Mesendoderm (in vitro differentiated cells): Measurements from ENCODE around the gene CSNK1E.

ENCODE experiments used
- DNase-seq: peaks from one replicate; pipeline ENCODE4 v3.0.0; 2013
- H2AK5ac ChIP-seq: 2 replicates; pipeline ENCODE4 v1.6.1; 2013; ENCODE audit warnings: low read length, inconsistent platforms
- H2BK120ac ChIP-seq: 2 replicates; pipeline ENCODE4 v1.6.1; 2013; ENCODE audit warnings: low read depth, mild to moderate bottlenecking, low read length, moderate library complexity, mixed read lengths
- H2BK15ac ChIP-seq: replicated peaks from 2 replicates; pipeline ENCODE4 v1.6.1; 2013; ENCODE audit warnings: low read depth, mild to moderate bottlenecking, moderate library complexity
- H2BK5ac ChIP-seq: 2 replicates; pipeline ENCODE4 v1.6.1; 2013; ENCODE audit warnings: low read length, inconsistent platforms
- H3K18ac ChIP-seq: 2 replicates; pipeline ENCODE4 v1.6.1; 2013; ENCODE audit warnings: mild to moderate bottlenecking, low read length, mixed read lengths
- H3K23ac ChIP-seq: one replicate; pipeline ENCODE4 v1.6.1; 2013; ENCODE audit warnings: low read length
- H3K27ac ChIP-seq: 2 replicates; pipeline ENCODE4 v1.5.1; 2013; ENCODE audit warnings: low read depth, mild to moderate bottlenecking, inconsistent platforms, low read length, moderate library complexity
- H3K27me3 ChIP-seq: 2 replicates; pipeline ENCODE4 v1.6.1; 2013; ENCODE audit warnings: low read length, control low read depth, mild to moderate bottlenecking, inconsistent platforms; ENCODE audit not compliant: insufficient read depth, poor library complexity
- H3K36me3 ChIP-seq: 2 replicates; pipeline ENCODE4 v1.6.1; 2013; ENCODE audit warnings: low read length, inconsistent platforms; ENCODE audit not compliant: control insufficient read depth, insufficient read depth
- H3K4ac ChIP-seq: one replicate; pipeline ENCODE4 v1.6.1; 2013; ENCODE audit warnings: low read depth, mild to moderate bottlenecking, low read length, moderate library complexity
- H3K4me1 ChIP-seq: 2 replicates; pipeline ENCODE4 v1.6.1; 2013; ENCODE audit warnings: low read depth, low read length, inconsistent platforms; ENCODE audit not compliant: control insufficient read depth
- H3K4me2 ChIP-seq: 2 replicates; pipeline ENCODE4 v1.6.1; 2013; ENCODE audit warnings: low read length
- H3K4me3 ChIP-seq: 2 replicates; pipeline ENCODE4 v1.5.1; 2013; ENCODE audit warnings: mild to moderate bottlenecking, low read length
- H3K56ac ChIP-seq: one replicate; pipeline ENCODE4 v1.6.1; 2013; ENCODE audit warnings: low read length
- H3K79me1 ChIP-seq: 2 replicates; pipeline ENCODE4 v1.6.1; 2013; ENCODE audit warnings: low read length, inconsistent platforms
- H3K79me2 ChIP-seq: 2 replicates; pipeline ENCODE4 v1.6.1; 2013; ENCODE audit warnings: mild to moderate bottlenecking, low read length; ENCODE audit not compliant: control insufficient read depth, insufficient read depth
- H3K9ac ChIP-seq: 2 replicates; pipeline ENCODE4 v1.6.1; 2013; ENCODE audit warnings: low read length, inconsistent platforms
- H4K5ac ChIP-seq: one replicate; pipeline ENCODE4 v1.6.1; 2013; ENCODE audit warnings: low read length
- H4K8ac ChIP-seq: one replicate; pipeline ENCODE4 v1.6.1; 2013; ENCODE audit warnings: low read depth, mild to moderate bottlenecking, control low read depth, low read length, moderate library complexity
- WGBS: extraction: QIAGEN DNeasy Blood & Tissue Kit; methylation state at CpG from one replicate; pipeline ENCODE4 v1.1.7; 2013; ENCODE audit warnings: low lambda C conversion rate, missing lambda C conversion rate; ENCODE audit not compliant: insufficient coverage; ENCODE audit errors: extremely low coverage; 5-methylcytosine and 5-hydroxymethylcytosine counted together

Gene CSNK1E

GRCh38 chr22:38260761-38261681 is 56.2 kb downstream of the CSNK1E start:
- no peak for DNase-seq
- Histone ChIP-seq H4K8ac (no peak overlapping the region), H3K4me2 (no peak overlapping the region), H2BK120ac (no peak overlapping the region), H3K4me1 (peaks cover 1% of the 10 kb centered on the region), H3K27me3 (no peaks in the 10 kb centered on the region), H2AK5ac (no peak overlapping the region), H2BK5ac (no peak overlapping the region), H3K23ac (no peak overlapping the region), H3K36me3 (no peaks in the 10 kb centered on the region), H3K4ac (no peak overlapping the region), H3K27ac (no peak overlapping the region), H3K18ac (no peak overlapping the region), H3K79me2 (peaks cover 27% of the 10 kb centered on the region), H2BK15ac (no peak overlapping the region), H3K4me3 (no peak overlapping the region), H3K9ac (no peak overlapping the region), H4K5ac (no peak overlapping the region), H3K56ac (peak overlapping the region; percentile 46), H3K79me1 (peaks cover 19% of the 10 kb centered on the region)
- no CpG with 5 or more reads among the region's 15 CpGs for WGBS

GRCh38 chr22:38259370-38259769 is 57.9 kb downstream of the CSNK1E start:
- no peak overlapping the region for H2BK15ac ChIP-seq
- DNase-seq = no peak
- peaks cover 20% of the 10 kb centered on the region for H3K79me2 ChIP-seq
- H4K5ac ChIP-seq = no peak overlapping the region
- peaks cover 15% of the 10 kb centered on the region for H3K79me1 ChIP-seq
- no peak overlapping the region for H3K27ac ChIP-seq
- no peak overlapping the region for H3K23ac ChIP-seq
- no peak overlapping the region for H3K4me2 ChIP-seq
- no peak overlapping the region for H3K56ac ChIP-seq
- H3K27me3 ChIP-seq = no peaks in the 10 kb centered on the region
- no peak overlapping the region for H2BK120ac ChIP-seq
- no peak overlapping the region for H4K8ac ChIP-seq
- peaks cover 1% of the 10 kb centered on the region for H3K4me1 ChIP-seq
- H2BK5ac ChIP-seq = no peak overlapping the region
- no peak overlapping the region for H3K4ac ChIP-seq
- H3K9ac ChIP-seq = no peak overlapping the region
- WGBS = no CpG with 5 or more reads among the region's 8 CpGs
- H3K4me3 ChIP-seq = no peak overlapping the region
- no peak overlapping the region for H2AK5ac ChIP-seq
- no peak overlapping the region for H3K18ac ChIP-seq
- H3K36me3 ChIP-seq = no peaks in the 10 kb centered on the region

GRCh38 chr22:38258895-38259294 is 58.3 kb downstream of the CSNK1E start:
- H2BK5ac ChIP-seq = no peak overlapping the region
- H2BK120ac ChIP-seq = no peak overlapping the region
- H3K18ac ChIP-seq = no peak overlapping the region
- no peak overlapping the region for H4K8ac ChIP-seq
- DNase-seq = no peak
- no peak overlapping the region for H3K23ac ChIP-seq
- H3K4me2 ChIP-seq = no peak overlapping the region
- H3K79me1 ChIP-seq = peaks cover 13% of the 10 kb centered on the region
- no peak overlapping the region for H3K27ac ChIP-seq
- H4K5ac ChIP-seq = no peak overlapping the region
- no peak overlapping the region for H3K4ac ChIP-seq
- H3K36me3 ChIP-seq = no peaks in the 10 kb centered on the region
- H3K79me2 ChIP-seq = peaks cover 19% of the 10 kb centered on the region
- H3K27me3 ChIP-seq = no peaks in the 10 kb centered on the region
- no peak overlapping the region for H2AK5ac ChIP-seq
- H3K4me3 ChIP-seq = no peak overlapping the region
- no peak overlapping the region for H3K56ac ChIP-seq
- no peak overlapping the region for H3K9ac ChIP-seq
- WGBS = no CpG with 5 or more reads among the region's 8 CpGs
- peaks cover 1% of the 10 kb centered on the region for H3K4me1 ChIP-seq
- H2BK15ac ChIP-seq = no peak overlapping the region

GRCh38 chr22:38257650-38258250 is 59.5 kb downstream of the CSNK1E start:
- Histone ChIP-seq H3K4me3 (no peak overlapping the region), H3K23ac (no peak overlapping the region), H3K79me1 (peaks cover 13% of the 10 kb centered on the region), H3K27ac (no peak overlapping the region), H4K5ac (no peak overlapping the region), H2BK120ac (no peak overlapping the region), H3K56ac (no peak overlapping the region), H4K8ac (no peak overlapping the region), H2BK5ac (no peak overlapping the region), H3K4me2 (no peak overlapping the region), H3K79me2 (peaks cover 18% of the 10 kb centered on the region), H3K4ac (no peak overlapping the region), H2BK15ac (no peak overlapping the region), H3K18ac (no peak overlapping the region), H3K9ac (no peak overlapping the region), H3K4me1 (peaks cover 1% of the 10 kb centered on the region), H3K36me3 (no peaks in the 10 kb centered on the region), H2AK5ac (no peak overlapping the region), H3K27me3 (no peaks in the 10 kb centered on the region)
- DNase-seq = no peak
- no CpG with 5 or more reads among the region's 4 CpGs for WGBS

GRCh38 chr22:38257181-38257580 is 60.1 kb downstream of the CSNK1E start:
- H3K4ac ChIP-seq = no peak overlapping the region
- DNase-seq = no peak
- H4K5ac ChIP-seq = no peak overlapping the region
- H3K4me2 ChIP-seq = no peak overlapping the region
- no peak overlapping the region for H4K8ac ChIP-seq
- no peaks in the 10 kb centered on the region for H3K36me3 ChIP-seq
- H3K4me1 ChIP-seq = peaks cover under 1% of the 10 kb centered on the region
- no peak overlapping the region for H3K27ac ChIP-seq
- peaks cover 14% of the 10 kb centered on the region for H3K79me1 ChIP-seq
- no peak overlapping the region for H2BK120ac ChIP-seq
- H2BK5ac ChIP-seq = no peak overlapping the region
- H3K56ac ChIP-seq = no peak overlapping the region
- H3K23ac ChIP-seq = no peak overlapping the region
- H3K4me3 ChIP-seq = no peak overlapping the region
- peaks cover 18% of the 10 kb centered on the region for H3K79me2 ChIP-seq
- H3K9ac ChIP-seq = no peak overlapping the region
- H3K27me3 ChIP-seq = no peaks in the 10 kb centered on the region
- H2AK5ac ChIP-seq = no peak overlapping the region
- H2BK15ac ChIP-seq = no peak overlapping the region
- WGBS = no CpG with 5 or more reads among the region's 14 CpGs
- H3K18ac ChIP-seq = no peak overlapping the region
